Right atrium auricular region (tissue), 2 donors: ENCODE measurements around the gene CRY2. TPM values are rescaled to one million over a fixed set of nuclear protein-coding genes. Genes with fewer than 3 reads are reported as not detected.

ENCODE experiments used
- DNase-seq: peaks from one replicate; pipeline ENCODE4 v3.0.0-alpha.2; 2019; ENCODE audit warnings: low spot score
- H3K27ac ChIP-seq, 2 donors: fragments of 200-600 bp; sonication (generic); 1 replicate in 1 of 2; 2 replicates in 1 of 2; pipeline ENCODE4 v1.5.1; 2016 to 2019
- H3K27me3 ChIP-seq, 2 donors: fragments of 200-600 bp; sonication (generic); one replicate each; pipeline versions ENCODE4 v1.5.1 to v1.6.0; 2017 to 2019
- H3K36me3 ChIP-seq: fragments of 200-600 bp; sonication (generic); one replicate; pipeline ENCODE4 v1.5.1; 2016
- H3K4me1 ChIP-seq, 2 donors: fragments of 200-600 bp; sonication (generic); one replicate each; pipeline versions ENCODE4 v1.5.1 to v1.6.0; 2017 to 2019
- H3K4me3 ChIP-seq, 2 donors: fragments of 200-600 bp; sonication (generic); 1 replicate in 1 of 2; 2 replicates in 1 of 2; pipeline ENCODE4 v1.5.1; 2017 to 2019; ENCODE audit warnings: mild to moderate bottlenecking in 1 of 2, moderate library complexity in 1 of 2
- H3K9me3 ChIP-seq, 2 donors: fragments of 200-600 bp; sonication (generic); one replicate each; pipeline ENCODE4 v1.5.1; 2019
- CTCF ChIP-seq, 2 donors: fragments of 200-600 bp; sonication (generic); IDR thresholded peaks; one replicate each; pipeline ENCODE4 v1.5.1; 2019; ENCODE audit warnings: antibody characterized with exemption in 2 of 2
- total RNA-seq, 2 donors: library from RNA; depleted of rRNA; stranded (reverse); fragments of >200 nt; gene quantifications; one replicate each; pipeline ENCODE4 v1.1.0, GENCODE V29; 2016

Gene CRY2
- total RNA-seq, 2 donors from 2014 or later, result 43.0 to 62.9 TPM

- no peak overlapping the region for H3K27ac ChIP-seq
- H3K9me3 ChIP-seq, result no peaks in the 10 kb centered on the region
- no peak overlapping the region for H3K4me3 ChIP-seq
- peak; percentile 52 for DNase-seq
- TF ChIP-seq CTCF (IDR thresholded peaks at IDR 0.05), result no peak
- H3K27me3 ChIP-seq, result no peaks in the 10 kb centered on the region
- no peaks in the 10 kb centered on the region for H3K36me3 ChIP-seq
- peaks cover 0 to 24% of the 10 kb centered on the region in 2 donors for H3K4me1 ChIP-seq
These were observed 44.6 kb upstream of the CRY2 start for GRCh38 chr11:45802531-45803317.

- peak; percentile 87 for DNase-seq
- peaks cover 0 to 37% of the 10 kb centered on the region in 2 donors for H3K4me1 ChIP-seq
- peak overlapping the region; percentile 65 to 83 for H3K4me3 ChIP-seq
- no peaks in the 10 kb centered on the region for H3K9me3 ChIP-seq
- TF ChIP-seq CTCF (IDR thresholded peaks at IDR 0.05), result no peak
- peak overlapping the region; percentile 88 to 91 for H3K27ac ChIP-seq
- H3K27me3 ChIP-seq, result no peaks in the 10 kb centered on the region
- peaks cover 10% of the 10 kb centered on the region for H3K36me3 ChIP-seq
These were observed 43.1 kb upstream of the CRY2 start for GRCh38 chr11:45803971-45804760.

GRCh38 chr11:45804761-45805304 is 42.4 kb upstream of the CRY2 start, which contains the start of gene SLC35C1:
Gene SLC35C1, plus strand, starts transcription at chr11:45805149. Its CDS starts 653 bp downstream, at chr11:45805802.
- Histone ChIP-seq H3K36me3 (peaks cover 12% of the 10 kb centered on the region), H3K27me3 (no peaks in the 10 kb centered on the region), H3K4me3 (peak within 1 kb of the TSS; percentile 65 to 83), H3K27ac (peak within 1 kb of the TSS; percentile 88 to 91), H3K9me3 (no peaks in the 10 kb centered on the region), H3K4me1 (peaks cover 0 to 41% of the 10 kb centered on the region in 2 donors)
- peak; percentile 97 for DNase-seq
- TF ChIP-seq CTCF (IDR thresholded peaks at IDR 0.05), result peak in 1 of 2 donors; percentile 46

- no peak for TF ChIP-seq CTCF (IDR thresholded peaks at IDR 0.05)
- peaks cover 0 to 41% of the 10 kb centered on the region in 2 donors for H3K4me1 ChIP-seq
- H3K27me3 ChIP-seq, result no peaks in the 10 kb centered on the region
- no peaks in the 10 kb centered on the region for H3K9me3 ChIP-seq
- DNase-seq, result no peak
- peak overlapping the region; percentile 88 to 91 for H3K27ac ChIP-seq
- H3K36me3 ChIP-seq, result peaks cover 12% of the 10 kb centered on the region
- peak overlapping the region; percentile 65 to 83 for H3K4me3 ChIP-seq
These were observed 41.8 kb upstream of the CRY2 start for GRCh38 chr11:45805305-45806071.
